Kasumi-1 (cell line): ENCODE measurements around the gene CELF4.

Experiments used
- DNase-seq, 2 experiments: peaks; one replicate each; lab custom pipeline; 2025; lab: John Stamatoyannopoulos, UW

Gene CELF4

DNA sequence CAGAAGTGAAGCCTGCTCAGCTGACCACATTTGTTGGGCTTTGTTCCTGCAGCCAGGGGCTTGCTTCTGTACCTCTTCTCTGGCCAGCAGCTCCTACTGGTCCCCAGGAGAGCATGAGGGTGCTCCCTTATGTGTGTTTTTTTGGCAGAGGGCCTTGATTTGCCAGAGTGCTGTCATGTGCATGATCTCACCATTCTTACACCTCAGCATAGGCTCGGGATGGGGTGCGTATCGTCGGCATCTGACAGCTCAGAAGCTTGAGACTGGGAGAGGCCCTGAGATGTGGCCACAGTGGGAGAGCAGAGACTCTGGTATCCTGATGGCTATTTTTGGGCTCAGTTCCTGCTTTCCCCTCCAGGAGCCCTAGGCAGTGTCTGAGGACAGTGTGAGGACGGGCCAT lies 71.2 kb downstream of the CELF4 start:
- DNase-seq, result no peak

DNA sequence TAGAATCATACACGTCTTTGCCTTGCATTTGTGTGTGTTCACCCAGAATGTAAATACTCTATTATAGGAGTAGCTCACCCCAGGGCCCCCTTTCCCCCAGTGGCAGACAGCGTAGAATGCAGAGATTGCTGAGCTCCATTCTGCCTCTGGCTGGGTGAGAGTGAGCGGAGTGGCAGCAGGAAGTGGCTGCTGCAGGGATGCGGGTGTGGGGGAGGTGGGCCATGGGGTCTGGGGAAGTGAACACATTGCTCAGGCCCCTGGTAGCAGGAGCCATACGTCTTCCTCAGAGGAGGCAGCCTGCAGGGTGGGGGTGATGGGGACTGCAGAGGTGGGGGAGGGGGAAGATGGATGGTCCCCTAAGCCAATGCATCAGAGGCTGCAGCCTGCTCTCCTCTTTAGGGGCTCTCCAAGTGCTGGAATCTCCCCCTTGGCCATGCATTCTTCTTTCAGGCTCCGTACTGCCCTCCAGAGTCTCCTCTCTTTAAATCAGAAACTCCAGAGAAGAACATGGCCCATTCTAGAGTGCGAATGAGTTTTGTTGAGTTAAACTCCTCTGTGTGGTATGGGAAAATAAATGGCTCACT lies 72.2 kb downstream of the CELF4 start:
- DNase-seq, result peak in 1 of 2 experiments; percentile 5

DNA sequence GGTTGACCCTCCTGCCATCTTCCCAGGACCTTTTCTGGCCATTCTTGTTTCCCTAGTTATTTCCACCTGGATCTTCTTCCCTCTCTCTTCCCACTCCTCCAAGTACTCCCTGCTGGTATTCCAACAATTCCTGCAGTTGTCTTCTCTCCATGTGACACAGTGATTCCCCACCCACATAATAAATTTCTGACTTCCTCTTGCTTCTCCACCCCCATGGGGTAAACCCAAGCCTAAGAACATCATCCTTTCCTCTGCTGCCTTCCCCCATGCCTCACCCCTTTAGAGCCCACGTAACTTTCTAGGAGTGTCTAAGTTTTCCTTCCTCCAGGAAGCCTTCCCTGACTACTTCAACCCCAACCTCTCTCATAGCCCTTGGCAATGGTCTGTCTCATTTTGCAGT lies 72.6 kb downstream of the CELF4 start:
- no peak for DNase-seq

DNA sequence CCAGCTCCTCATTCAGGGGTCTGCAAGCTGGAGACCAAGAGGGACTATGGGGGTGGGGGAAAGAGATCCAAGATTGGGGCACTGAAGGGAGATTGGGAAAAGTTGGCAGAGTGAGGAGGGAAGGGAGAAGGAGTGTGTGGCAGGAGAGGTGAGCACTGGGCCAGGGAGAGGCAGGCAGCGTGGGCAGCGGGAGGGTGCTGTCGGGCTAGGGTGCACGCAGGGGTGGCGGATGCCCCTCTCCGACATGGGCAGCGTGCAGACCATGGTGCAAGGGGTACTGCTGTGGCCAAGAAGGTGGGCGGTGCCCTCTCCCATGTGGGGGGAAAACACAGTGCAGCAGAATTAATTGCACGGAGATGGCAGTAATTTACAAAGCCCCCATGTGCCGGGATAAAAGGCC lies 74.1 kb downstream of the CELF4 start:
- DNase-seq, result no peak

DNA sequence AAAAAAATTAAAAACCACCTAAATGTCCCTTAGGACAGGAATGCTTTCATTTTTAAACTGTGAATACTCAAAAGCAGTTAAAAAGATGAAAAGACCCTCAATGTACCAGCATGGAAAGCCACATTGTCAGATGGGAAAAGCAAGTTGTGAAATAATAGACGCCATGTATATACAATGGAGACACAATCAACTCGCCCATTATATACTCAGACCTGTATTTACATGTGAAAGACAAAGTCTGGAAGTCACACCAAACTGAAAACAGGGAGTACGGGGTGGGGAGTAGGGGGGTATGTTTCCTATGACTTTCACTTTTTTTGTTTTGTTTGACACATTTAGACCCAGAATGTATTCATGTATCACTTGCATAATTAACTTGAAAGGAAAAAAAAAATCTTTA lies 75.6 kb downstream of the CELF4 start:
- no peak for DNase-seq

DNA sequence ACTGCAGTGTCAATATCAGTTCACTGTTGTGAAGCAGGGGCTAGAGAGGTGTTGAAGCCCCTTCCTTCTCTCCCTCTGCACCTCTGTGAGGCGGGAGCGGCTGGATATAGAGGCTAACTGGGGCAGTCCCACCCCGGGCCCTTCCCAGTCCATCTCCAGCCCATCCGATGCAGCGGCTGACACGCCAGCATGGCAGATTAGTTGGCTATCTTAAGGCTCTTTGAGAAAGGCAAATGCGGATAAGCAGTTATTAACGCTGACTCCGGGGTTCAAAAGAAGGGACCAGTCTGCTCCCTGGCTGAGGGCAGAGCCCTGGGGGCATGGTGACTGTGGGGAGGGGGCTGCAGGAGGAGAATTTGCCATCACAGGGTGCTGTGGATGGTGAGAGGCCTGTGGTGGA lies 76.6 kb downstream of the CELF4 start:
- DNase-seq, result no peak

DNA sequence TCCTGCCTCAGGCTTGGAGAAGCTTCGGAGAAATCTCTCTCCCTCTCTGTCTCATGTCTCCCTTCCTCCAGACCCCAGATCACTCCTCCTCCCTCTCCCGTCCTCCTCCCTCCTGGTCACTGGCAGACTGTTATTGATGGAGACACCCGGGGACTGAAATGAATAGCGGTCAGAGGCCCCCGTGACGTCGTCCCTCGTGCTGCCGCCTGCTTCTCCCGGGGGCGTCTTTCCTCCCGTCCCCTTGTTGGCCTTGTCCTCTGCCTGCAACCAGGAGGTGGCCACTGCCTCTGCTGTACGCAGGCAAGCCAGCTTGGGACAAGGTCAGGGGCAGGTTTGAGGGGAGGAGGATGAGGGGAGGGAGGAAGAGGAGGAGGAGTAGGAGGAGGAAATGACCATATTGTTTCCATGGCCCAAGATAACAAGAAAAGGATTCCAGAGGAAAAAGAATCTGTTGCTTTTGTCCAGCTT lies 78.2 kb downstream of the CELF4 start:
- DNase-seq, result no peak

DNA sequence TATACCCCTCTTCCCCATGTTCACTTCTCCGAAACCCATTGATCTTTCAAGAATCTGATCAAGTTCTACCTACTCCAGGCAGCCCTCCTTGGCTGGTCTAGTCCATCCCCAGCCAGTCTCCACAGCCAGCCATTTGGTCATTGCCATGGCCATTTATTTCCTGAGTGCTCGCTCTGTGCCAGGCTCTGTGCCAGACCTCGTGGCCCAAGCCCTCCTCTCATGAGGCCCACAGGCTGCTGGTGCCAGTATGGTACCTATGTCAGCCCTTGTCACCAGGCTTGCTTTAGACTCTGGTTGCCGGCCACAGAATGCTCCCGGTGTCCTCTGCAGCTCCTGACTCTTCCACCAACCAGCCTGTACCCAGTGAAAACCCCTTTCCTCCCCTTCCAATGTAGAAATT lies 78.8 kb downstream of the CELF4 start:
- DNase-seq, result no peak

DNA sequence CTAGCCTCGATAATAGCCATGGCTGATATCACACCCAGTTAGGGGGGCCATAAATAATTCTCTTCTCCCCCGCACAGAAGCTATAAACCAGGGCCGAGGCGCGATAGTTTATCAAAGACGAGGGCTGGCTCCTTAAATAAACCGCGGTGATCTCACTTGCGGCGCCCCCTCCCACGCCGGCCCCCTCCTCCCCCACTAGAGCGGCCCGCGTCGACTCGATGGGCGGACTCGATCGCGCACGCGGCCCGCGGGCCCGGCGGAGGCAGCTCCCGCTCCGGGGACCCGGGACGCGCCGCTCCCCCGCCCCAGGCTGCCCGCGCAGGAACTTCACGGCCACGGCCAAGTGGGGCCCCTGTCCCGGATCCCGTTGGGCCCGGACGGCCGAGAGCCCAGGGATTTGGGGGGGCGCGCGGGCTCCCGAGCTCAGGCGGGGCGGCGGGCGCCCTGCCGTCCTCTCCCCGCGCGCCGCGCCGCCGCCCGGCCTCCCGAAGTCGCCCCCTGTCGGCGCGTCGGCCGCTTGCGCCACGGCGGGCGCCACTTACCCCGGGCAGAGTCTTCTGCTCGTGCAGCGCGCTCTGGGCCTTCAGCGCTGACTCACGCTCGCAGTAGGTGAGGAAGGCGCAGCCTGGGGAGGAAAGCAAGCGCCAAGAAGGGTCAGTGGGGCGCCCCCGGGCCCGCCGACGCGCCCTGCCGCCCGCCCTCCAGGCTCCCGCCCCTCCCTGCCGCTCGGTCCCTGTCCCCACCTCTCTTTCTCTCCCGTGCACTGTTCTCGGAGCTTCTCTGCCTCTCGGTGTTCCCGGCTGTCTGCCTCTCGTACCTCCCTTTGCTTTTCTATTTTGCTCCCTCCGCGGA lies 80.4 kb downstream of the CELF4 start:
- DNase-seq, result peak; percentile 2 to 17

DNA sequence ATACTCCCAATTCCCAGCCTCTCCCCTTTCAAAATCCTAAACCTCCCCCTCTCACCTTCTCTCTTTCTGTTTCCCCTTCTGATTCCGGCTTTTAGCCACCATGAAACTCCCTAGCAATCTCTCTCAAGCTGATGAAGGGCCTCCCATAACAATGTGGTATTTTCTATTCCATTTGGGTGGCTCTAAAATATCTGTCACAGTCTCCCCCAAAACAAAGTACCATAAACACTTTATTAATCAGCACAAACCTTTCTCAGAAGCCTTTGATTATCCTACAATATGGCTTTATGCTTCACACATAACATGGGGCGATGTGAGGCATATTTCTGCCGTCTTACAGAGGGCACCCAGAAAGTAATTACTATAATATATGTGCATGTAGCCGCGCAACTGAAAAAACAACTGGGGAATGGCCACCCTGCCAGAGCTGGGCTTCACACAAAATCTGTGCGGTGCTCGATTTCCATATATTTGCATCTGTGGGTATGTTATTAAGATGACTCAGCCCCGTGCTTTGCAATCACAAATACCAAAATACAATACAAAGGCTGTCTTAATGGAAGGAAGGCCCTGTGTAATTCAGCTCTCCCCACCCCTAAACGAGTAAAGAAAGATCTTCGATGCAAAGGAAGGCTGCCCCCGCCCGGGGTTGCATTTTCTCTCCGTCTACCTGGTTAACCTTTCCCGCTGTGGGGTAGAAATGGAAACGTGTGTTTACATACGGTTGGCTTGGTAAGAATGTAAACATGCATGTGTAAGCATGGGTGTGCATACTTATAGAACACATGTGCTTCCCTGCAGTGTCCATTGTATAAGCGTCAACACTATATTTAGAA lies 81.4 kb downstream of the CELF4 start:
- no peak for DNase-seq

DNA sequence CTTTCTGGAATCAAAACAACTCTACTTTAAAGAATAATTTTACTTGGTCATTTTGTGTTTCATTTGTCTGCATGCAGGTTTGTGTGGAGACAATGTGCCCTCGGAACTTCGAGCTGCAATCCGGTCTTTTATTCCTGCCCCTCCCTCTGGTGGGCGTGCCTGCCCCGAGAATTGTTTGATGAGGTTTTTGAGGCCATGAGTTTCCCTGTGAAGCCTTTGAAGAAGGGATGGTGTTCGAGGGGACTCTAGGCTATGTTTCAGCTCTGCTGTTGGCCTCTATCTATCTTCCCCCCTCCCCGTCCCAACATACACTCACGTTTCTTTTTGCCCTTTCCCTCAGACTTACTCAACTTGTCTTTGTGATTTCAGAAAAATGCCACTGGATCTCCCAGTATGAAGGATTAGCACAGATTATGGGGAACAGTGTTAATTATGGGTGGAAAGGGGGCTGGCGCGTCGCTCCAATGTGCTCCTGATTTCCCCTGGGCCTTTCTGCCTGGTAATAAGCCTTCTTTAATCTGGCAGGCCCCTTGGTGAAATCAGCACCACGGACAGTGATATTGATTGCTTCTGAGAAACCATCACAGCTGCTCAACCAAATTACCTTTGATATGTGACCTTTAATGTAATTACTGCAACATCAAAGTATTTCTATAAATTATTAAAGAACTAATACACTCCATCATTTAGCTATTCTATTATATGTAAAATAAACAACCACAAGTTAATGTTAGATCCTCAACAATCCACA lies 82.2 kb downstream of the CELF4 start:
- DNase-seq, result peak; percentile 37 to 52

DNA sequence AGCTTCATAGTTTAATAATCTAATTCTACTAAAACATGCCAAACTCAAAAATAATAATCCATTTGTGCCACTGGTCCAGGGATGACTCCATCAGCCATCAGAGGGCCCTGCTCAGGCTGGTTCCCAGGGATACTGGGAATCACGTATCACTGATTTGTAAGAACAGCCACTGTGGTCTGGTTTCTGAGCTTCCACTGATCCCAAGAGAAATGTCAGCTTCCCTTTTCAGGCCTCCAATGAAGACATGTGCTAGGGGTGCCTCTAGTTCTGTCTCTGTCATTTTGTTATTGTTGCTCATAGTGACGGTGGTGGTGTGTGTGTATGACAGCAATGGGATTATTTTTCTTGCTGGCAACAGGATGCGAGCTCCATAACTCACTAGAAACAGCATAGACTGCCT lies 83.2 kb downstream of the CELF4 start:
- no peak for DNase-seq

DNA sequence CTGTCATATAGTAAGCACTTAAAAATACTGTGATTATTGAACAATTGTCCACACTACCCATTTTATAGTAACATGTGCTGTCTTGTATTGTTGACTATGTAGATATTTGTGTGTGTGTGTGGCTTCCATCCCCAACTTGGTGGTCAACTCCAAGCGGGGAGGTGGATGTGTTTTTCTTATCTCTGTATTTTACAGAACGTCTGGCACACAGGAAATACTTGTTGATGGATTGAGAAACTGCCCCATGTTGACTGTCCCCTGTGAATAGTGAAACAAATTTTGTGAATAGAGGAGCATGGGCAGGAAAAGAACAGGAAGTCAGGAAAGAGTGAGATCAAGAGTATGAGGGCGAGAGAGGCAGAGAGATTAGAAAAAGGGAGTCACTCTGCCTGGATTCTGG lies 83.6 kb downstream of the CELF4 start:
- no peak for DNase-seq

DNA sequence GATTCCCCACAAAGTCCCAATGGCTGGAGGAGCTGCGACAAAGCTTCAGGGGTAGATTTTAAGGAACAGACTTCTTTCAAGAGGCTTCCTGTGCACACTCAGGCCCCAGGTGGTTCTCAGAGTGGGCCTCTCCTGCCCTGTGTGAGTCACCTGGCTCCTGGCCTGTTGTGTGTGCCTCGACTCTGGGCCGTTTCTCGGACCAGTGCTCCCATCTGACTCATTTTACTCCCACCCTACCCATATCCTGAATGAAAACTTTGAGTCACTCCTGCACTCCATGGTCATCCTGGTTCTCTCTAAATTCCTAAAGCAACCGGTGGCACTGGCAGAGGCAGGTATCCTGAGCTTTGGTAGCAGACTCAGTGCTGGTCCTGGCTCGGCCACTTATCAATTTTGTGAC lies 84.1 kb downstream of the CELF4 start:
- DNase-seq, result no peak

DNA sequence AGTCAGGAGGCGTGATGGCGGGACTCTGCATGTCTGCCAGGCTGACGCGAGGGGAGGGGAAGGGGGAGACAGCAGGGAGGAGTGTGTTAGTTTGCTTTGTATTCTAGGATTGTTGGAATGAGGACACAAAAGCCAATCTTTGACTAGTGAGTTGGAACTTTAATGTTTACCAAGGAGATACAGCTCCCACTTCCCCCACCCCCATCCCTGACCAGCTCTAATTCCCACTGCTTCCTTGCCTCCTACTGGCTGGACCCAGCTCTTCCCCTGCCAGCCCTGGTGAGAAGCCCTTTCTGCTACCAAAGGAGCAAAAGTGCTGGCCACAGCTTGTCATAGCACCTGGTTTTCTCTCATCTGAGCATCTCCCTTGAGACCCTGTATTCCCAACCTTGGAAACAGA lies 84.5 kb downstream of the CELF4 start:
- no peak for DNase-seq

DNA sequence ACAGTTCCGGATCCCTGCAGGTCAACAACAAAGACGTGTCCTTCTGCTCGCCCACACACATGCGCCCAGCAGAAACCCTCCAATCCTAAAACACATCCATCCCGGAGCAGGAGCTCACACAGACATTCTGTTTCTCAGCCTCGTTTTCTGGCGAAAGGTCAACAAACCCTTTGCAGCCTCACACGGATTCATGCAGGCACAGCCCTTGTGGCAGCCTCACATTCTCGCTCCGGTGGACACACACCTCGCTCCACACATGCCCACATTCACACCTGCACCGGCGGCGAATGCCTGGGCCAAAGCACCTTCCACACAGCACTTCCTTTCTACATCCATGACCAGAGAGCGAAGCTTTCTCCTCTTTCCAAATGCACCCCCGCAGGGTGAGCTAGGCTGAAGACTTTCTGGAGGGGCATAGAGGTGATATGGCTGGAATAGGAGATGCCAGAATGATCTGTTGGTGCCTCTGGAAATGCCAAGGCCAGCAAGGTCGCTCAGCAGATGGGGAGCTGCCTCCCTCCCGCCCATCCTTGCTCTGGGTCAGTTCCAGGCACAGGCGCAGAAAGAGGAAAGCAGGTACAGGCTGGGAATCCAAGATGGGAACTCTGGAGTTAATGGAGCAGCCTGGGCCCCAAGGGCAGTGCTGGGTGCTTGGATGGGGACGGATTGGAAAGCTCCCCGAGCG lies 88.8 kb downstream of the CELF4 start:
- DNase-seq, result no peak

DNA sequence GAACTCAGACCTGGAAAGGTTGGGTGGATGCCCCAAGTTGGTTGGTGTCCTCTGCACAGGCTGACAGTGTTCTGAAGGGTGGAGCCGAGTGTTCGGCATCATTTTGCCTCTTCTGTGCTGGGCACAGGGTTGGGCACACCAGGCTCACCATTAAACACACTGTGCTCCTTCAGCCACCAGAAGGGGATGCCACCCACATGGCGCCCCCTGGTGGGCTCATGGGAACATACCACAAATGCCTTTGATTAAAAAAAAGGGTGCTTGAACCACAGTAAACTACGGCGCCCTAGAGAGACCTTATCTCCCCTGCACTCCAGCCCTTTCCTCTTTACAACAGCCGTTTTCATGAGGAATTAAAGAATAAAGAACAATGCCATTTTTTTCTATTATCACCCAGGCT lies 89.4 kb downstream of the CELF4 start:
- peak; percentile 30 to 37 for DNase-seq

DNA sequence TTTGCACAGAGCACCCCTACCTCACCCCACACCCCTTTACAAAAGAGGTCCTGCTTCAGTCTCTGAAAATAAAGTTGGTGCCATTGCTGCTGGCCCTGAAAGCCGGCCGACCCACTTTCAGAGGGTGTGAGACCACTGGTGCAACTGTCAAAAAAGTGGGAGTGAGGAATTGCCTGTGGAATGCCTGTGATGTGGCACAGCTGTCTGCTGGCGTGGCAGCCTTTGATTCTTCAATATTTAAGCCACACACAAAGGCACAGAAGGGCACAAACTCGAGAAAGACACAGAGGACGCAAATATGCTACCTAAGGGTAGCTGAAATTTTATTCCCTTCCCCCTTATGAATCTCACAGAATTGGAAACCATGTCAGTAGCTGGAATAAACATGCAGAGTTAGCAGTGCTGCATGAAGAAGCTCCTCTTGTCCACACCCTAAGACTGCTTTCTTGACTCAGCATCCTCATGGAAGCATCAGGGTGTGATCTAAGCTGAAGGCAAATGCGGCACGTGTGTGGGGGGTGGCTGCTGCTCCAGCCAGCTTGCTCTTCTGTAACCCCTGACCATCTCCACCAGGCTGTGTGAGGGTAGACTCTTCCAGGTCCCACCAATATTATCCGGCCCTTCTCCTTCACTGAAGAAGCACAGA lies 92.3 kb downstream of the CELF4 start:
- DNase-seq, result no peak

DNA sequence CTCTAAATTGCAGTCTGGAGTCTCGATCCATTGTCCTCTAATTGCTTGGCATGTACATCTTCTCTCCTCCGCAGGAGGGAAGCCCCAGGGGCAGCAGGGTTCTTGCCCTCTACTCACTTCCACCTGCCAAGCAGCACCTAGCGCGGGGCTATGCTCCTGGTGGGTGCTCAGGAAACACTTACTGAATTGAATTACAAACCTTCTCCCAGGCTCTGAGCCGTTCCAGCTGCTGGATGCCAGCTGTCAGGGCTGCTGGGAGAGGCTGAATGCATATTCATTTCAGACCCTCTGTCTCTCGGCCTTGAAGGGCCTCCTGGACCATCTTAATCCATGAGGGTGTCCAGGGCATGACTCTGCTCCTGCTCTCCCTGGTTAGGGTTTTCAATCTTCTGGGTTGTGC lies 94.0 kb downstream of the CELF4 start:
- DNase-seq, result no peak

DNA sequence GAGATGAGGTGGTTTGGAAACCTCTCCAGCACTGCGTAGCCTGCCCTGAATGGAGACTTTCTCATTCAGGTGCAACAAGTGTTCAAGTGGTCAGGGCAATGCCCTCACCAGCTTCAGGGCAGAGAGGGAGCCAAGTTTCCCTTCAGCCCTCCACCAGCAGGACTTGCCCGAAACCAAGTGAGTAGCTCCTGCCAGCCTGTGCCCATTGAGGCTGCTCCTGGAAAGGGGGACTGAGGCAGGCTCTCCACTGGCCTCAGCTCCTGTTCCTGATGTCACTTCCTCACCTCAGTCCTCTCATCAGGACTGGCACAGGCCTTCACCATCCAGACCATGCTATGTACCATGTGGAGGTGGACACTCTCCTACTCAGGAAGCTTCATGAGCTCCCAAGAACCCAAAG lies 94.6 kb downstream of the CELF4 start:
- no peak for DNase-seq
